ENCODE data around the gene TIPARP.
"Not testable (repeated sequence)": the region's sequence is repeated elsewhere in the genome, so short reads cannot be mapped to it uniquely, and the experiment has no call there.

TIPARP gene

GRCh38 chr3:156716105-156716862, 41.9 kb downstream of the TIPARP start:
- DNase-seq (ENCODE audit: low spot score) = no peak

- DNase-seq (ENCODE audit: low spot score) = no peak
These were observed 44.4 kb downstream of the TIPARP start for GRCh38 chr3:156718622-156719306.

- no peak for DNase-seq (ENCODE audit: low spot score)
These were observed 46.4 kb downstream of the TIPARP start for GRCh38 chr3:156720826-156721225.

- DNase-seq (ENCODE audit: low spot score) = no peak
These were observed 47.6 kb downstream of the TIPARP start for GRCh38 chr3:156721687-156722618.

GRCh38 chr3:156723182-156723619, 48.8 kb downstream of the TIPARP start:
- DNase-seq (ENCODE audit: low spot score) = no peak

GRCh38 chr3:156725682-156726081, 51.3 kb downstream of the TIPARP start:
- DNase-seq (ENCODE audit: low spot score) = no peak

GRCh38 chr3:156726456-156726855, 52.1 kb downstream of the TIPARP start:
- DNase-seq (ENCODE audit: low spot score) = no peak

GRCh38 chr3:156727519-156728205, 53.3 kb downstream of the TIPARP start:
- DNase-seq (ENCODE audit: low spot score) = peak; percentile 30

- DNase-seq (ENCODE audit: low spot score) = no peak
These were observed 54.0 kb downstream of the TIPARP start for GRCh38 chr3:156728267-156728985.

GRCh38 chr3:156729460-156730179, 55.2 kb downstream of the TIPARP start:
- no peak for DNase-seq (ENCODE audit: low spot score)

GRCh38 chr3:156731813-156732212, 57.4 kb downstream of the TIPARP start:
- no peak for DNase-seq (ENCODE audit: low spot score)

GRCh38 chr3:156732261-156732660, 57.9 kb downstream of the TIPARP start:
- no peak for DNase-seq (ENCODE audit: low spot score)

GRCh38 chr3:156732715-156733421, 58.5 kb downstream of the TIPARP start:
- no peak for DNase-seq (ENCODE audit: low spot score)

- DNase-seq (ENCODE audit: low spot score) = not testable (repeated sequence)
These were observed 60.3 kb downstream of the TIPARP start for GRCh38 chr3:156734661-156735060.

- no peak for DNase-seq (ENCODE audit: low spot score)
These were observed 61.1 kb downstream of the TIPARP start for GRCh38 chr3:156735471-156735870.

- not testable (repeated sequence) for DNase-seq (ENCODE audit: low spot score)
These were observed 62.7 kb downstream of the TIPARP start for GRCh38 chr3:156737049-156737448.

- no peak for DNase-seq (ENCODE audit: low spot score)
These were observed 63.9 kb downstream of the TIPARP start for GRCh38 chr3:156738251-156738650.

- no peak for DNase-seq (ENCODE audit: low spot score)
These were observed 65.6 kb downstream of the TIPARP start for GRCh38 chr3:156739976-156740375.

- DNase-seq (ENCODE audit: low spot score) = not testable (repeated sequence)
These were observed 66.2 kb downstream of the TIPARP start for GRCh38 chr3:156740581-156740980.

GRCh38 chr3:156741935-156742334, 67.5 kb downstream of the TIPARP start:
- no peak for DNase-seq (ENCODE audit: low spot score)
